ENCODE results near the gene SERPIND1. TPM values are rescaled to one million over a fixed set of nuclear protein-coding genes. Genes with fewer than 3 reads are reported as not detected.

Gene SERPIND1
- total and polyA plus RNA-seq, 4 experiments from 2014 or later: 0.07 to 0.29 TPM; not detected in 2

GRCh38 chr22:20741634-20742581 lies 32.0 kb upstream of the SERPIND1 start:
- Histone ChIP-seq H3K4me1 (ENCODE audit: insufficient read depth, low read length) (no peaks in the 10 kb centered on the region), H3K27me3 (ENCODE audit: insufficient read depth, low read length) (no peaks in the 10 kb centered on the region), H3K4me3 (ENCODE audit: low read length in 2 of 2) (no peak overlapping the region), H3K9me3 (ENCODE audit: control insufficient read depth in 1 of 2, low read length in 2 of 2) (no peaks in the 10 kb centered on the region), H3K27ac (ENCODE audit: low read depth, low read length) (no peak overlapping the region), H3K36me3 (ENCODE audit: insufficient read depth, low read length) (peaks cover 34% of the 10 kb centered on the region)
- ChIA-PET CTCF (ENCODE audit: partially characterized antibody) (interaction anchor here (0.7 to 2.9 kb wide), 14 partner anchors 8 to 324 kb away, joined by 3 to 15 read pairs (median 4); no protein-coding TSS in a partner anchor), POLR2A (ENCODE audit: partially characterized antibody) (interaction anchor here (0.6 to 1.4 kb wide), 2 partner anchors 313 to 620 kb away, joined by 3 to 4 read pairs; no protein-coding TSS in a partner anchor)
- Mint-ChIP-seq H3K4me1 (peaks cover 0 to 2% (median 0%) of the 10 kb centered on the region in 4 donors), H3K4me3 (no peak overlapping the region), H3K27me3 (no peaks in the 10 kb centered on the region), H3K36me3 (peaks cover 41 to 66% of the 10 kb centered on the region in 2 donors), H3K27ac (peak overlapping the region in 1 of 7 donors; percentile 62), H3K9me3 (no peaks in the 10 kb centered on the region)
- intact Hi-C loops (cut with micrococcal nuclease): loop anchor here (1.0 to 5.0 kb wide), 2 partner anchors 324 to 585 kb away; no protein-coding TSS in a partner anchor
- peak; percentile 41 to 50 (median 47) for DNase-seq

- no peak overlapping the region for H3K4me3 ChIP-seq (ENCODE audit: low read length in 2 of 2)
- Mint-ChIP-seq H3K27me3 (no peaks in the 10 kb centered on the region), H3K36me3 (peaks cover 46 to 74% of the 10 kb centered on the region in 2 donors), H3K27ac (no peak overlapping the region), H3K4me3 (no peak overlapping the region), H3K9me3 (no peaks in the 10 kb centered on the region), H3K4me1 (peaks cover 0 to 2% (median 0%) of the 10 kb centered on the region in 4 donors)
- no peaks in the 10 kb centered on the region for H3K27me3 ChIP-seq (ENCODE audit: insufficient read depth, low read length)
- H3K4me1 ChIP-seq (ENCODE audit: insufficient read depth, low read length): no peaks in the 10 kb centered on the region
- no peaks in the 10 kb centered on the region for H3K9me3 ChIP-seq (ENCODE audit: control insufficient read depth in 1 of 2, low read length in 2 of 2)
- no peak overlapping the region for H3K27ac ChIP-seq (ENCODE audit: low read depth, low read length)
- DNase-seq: no peak
- intact Hi-C loops (cut with micrococcal nuclease): loop anchor here (1.0 to 5.0 kb wide), 2 partner anchors 324 to 585 kb away; no protein-coding TSS in a partner anchor
- ChIA-PET POLR2A (ENCODE audit: partially characterized antibody) (interaction anchor here (0.6 to 1.4 kb wide), 2 partner anchors 313 to 621 kb away, joined by 3 to 4 read pairs; no protein-coding TSS in a partner anchor), CTCF (ENCODE audit: partially characterized antibody) (interaction anchor here (0.7 to 2.9 kb wide), 9 partner anchors 10 to 325 kb away, joined by 3 to 15 read pairs (median 4); no protein-coding TSS in a partner anchor)
- peaks cover 40% of the 10 kb centered on the region for H3K36me3 ChIP-seq (ENCODE audit: insufficient read depth, low read length)
These were observed 31.1 kb upstream of the SERPIND1 start for GRCh38 chr22:20742764-20743163.

- no peaks in the 10 kb centered on the region for H3K4me1 ChIP-seq (ENCODE audit: insufficient read depth, low read length)
- ChIA-PET POLR2A (ENCODE audit: partially characterized antibody) (no interaction called here), CTCF (ENCODE audit: partially characterized antibody) (no interaction called here)
- H3K27me3 ChIP-seq (ENCODE audit: insufficient read depth, low read length): no peaks in the 10 kb centered on the region
- Mint-ChIP-seq H3K4me3 (no peak overlapping the region), H3K9me3 (no peaks in the 10 kb centered on the region), H3K36me3 (peaks cover 37 to 75% of the 10 kb centered on the region in 2 donors), H3K4me1 (peaks cover 0 to 3% (median 1%) of the 10 kb centered on the region in 4 donors), H3K27ac (no peak overlapping the region), H3K27me3 (no peaks in the 10 kb centered on the region)
- intact Hi-C loops (cut with micrococcal nuclease): loop anchor here (5.0 kb wide), 1 partner anchor 587 kb away; no protein-coding TSS in a partner anchor
- H3K9me3 ChIP-seq (ENCODE audit: control insufficient read depth in 1 of 2, low read length in 2 of 2): no peaks in the 10 kb centered on the region
- H3K36me3 ChIP-seq (ENCODE audit: insufficient read depth, low read length): peaks cover 38% of the 10 kb centered on the region
- DNase-seq: no peak
- no peak overlapping the region for H3K27ac ChIP-seq (ENCODE audit: low read depth, low read length)
- no peak overlapping the region for H3K4me3 ChIP-seq (ENCODE audit: low read length in 2 of 2)
These were observed 29.5 kb upstream of the SERPIND1 start for GRCh38 chr22:20744456-20744855.

GRCh38 chr22:20745119-20745518 lies 28.8 kb upstream of the SERPIND1 start:
- peaks cover 0 to 5% (median 2%) of the 10 kb centered on the region in 4 donors for H3K4me1 Mint-ChIP-seq
- H3K9me3 Mint-ChIP-seq: no peaks in the 10 kb centered on the region
- H3K27ac Mint-ChIP-seq: peak overlapping the region in 4 of 7 donors; percentile 44 to 82 (median 67)
- Histone ChIP-seq H3K27ac (ENCODE audit: low read depth, low read length) (no peak overlapping the region), H3K9me3 (ENCODE audit: control insufficient read depth in 1 of 2, low read length in 2 of 2) (no peaks in the 10 kb centered on the region), H3K27me3 (ENCODE audit: insufficient read depth, low read length) (no peaks in the 10 kb centered on the region), H3K36me3 (ENCODE audit: insufficient read depth, low read length) (peaks cover 45% of the 10 kb centered on the region), H3K4me3 (ENCODE audit: low read length in 2 of 2) (no peak overlapping the region), H3K4me1 (ENCODE audit: insufficient read depth, low read length) (no peaks in the 10 kb centered on the region)
- no peaks in the 10 kb centered on the region for H3K27me3 Mint-ChIP-seq
- H3K4me3 Mint-ChIP-seq: no peak overlapping the region
- intact Hi-C loops (cut with micrococcal nuclease): no loop called here
- ChIA-PET CTCF (ENCODE audit: partially characterized antibody) (no interaction called here), POLR2A (ENCODE audit: partially characterized antibody) (no interaction called here)
- no peak for DNase-seq
- peaks cover 34 to 80% of the 10 kb centered on the region in 2 donors for H3K36me3 Mint-ChIP-seq

- ChIA-PET CTCF (ENCODE audit: partially characterized antibody) (interaction anchor here (0.7 to 1.5 kb wide), 2 partner anchors 318 to 328 kb away, joined by 3 read pairs; no protein-coding TSS in a partner anchor), POLR2A (ENCODE audit: partially characterized antibody) (no interaction called here)
- Histone ChIP-seq H3K36me3 (ENCODE audit: insufficient read depth, low read length) (peaks cover 60% of the 10 kb centered on the region), H3K4me1 (ENCODE audit: insufficient read depth, low read length) (no peaks in the 10 kb centered on the region), H3K4me3 (ENCODE audit: low read length in 2 of 2) (no peak overlapping the region), H3K27ac (ENCODE audit: low read depth, low read length) (no peak overlapping the region), H3K9me3 (ENCODE audit: control insufficient read depth in 1 of 2, low read length in 2 of 2) (no peaks in the 10 kb centered on the region), H3K27me3 (ENCODE audit: insufficient read depth, low read length) (no peaks in the 10 kb centered on the region)
- H3K4me3 Mint-ChIP-seq: no peak overlapping the region
- H3K36me3 Mint-ChIP-seq: peaks cover 33 to 77% of the 10 kb centered on the region in 2 donors
- H3K27ac Mint-ChIP-seq: peak overlapping the region in 2 of 7 donors; percentile 23 to 68
- H3K9me3 Mint-ChIP-seq: no peaks in the 10 kb centered on the region
- H3K4me1 Mint-ChIP-seq: peaks cover 0 to 13% (median 3%) of the 10 kb centered on the region in 4 donors
- intact Hi-C loops (cut with micrococcal nuclease): no loop called here
- H3K27me3 Mint-ChIP-seq: no peaks in the 10 kb centered on the region
- no peak for DNase-seq
These were observed 27.3 kb upstream of the SERPIND1 start for GRCh38 chr22:20746431-20747189.

GRCh38 chr22:20747223-20747622 lies 26.7 kb upstream of the SERPIND1 start:
- Mint-ChIP-seq H3K27me3 (no peaks in the 10 kb centered on the region), H3K27ac (peak overlapping the region in 1 of 7 donors; percentile 6), H3K4me1 (peaks cover 0 to 13% (median 3%) of the 10 kb centered on the region in 4 donors), H3K4me3 (no peak overlapping the region), H3K9me3 (no peaks in the 10 kb centered on the region), H3K36me3 (peaks cover 28 to 71% of the 10 kb centered on the region in 2 donors)
- no peak for DNase-seq
- ChIA-PET POLR2A (ENCODE audit: partially characterized antibody) (no interaction called here), CTCF (ENCODE audit: partially characterized antibody) (interaction anchor here (1.5 kb wide), 1 partner anchor 329 kb away, joined by 3 read pairs; no protein-coding TSS in a partner anchor)
- H3K4me3 ChIP-seq (ENCODE audit: low read length in 2 of 2): no peak overlapping the region
- H3K9me3 ChIP-seq (ENCODE audit: control insufficient read depth in 1 of 2, low read length in 2 of 2): no peaks in the 10 kb centered on the region
- no peak overlapping the region for H3K27ac ChIP-seq (ENCODE audit: low read depth, low read length)
- H3K27me3 ChIP-seq (ENCODE audit: insufficient read depth, low read length): no peaks in the 10 kb centered on the region
- intact Hi-C loops (cut with micrococcal nuclease): no loop called here
- H3K36me3 ChIP-seq (ENCODE audit: insufficient read depth, low read length): peaks cover 62% of the 10 kb centered on the region
- H3K4me1 ChIP-seq (ENCODE audit: insufficient read depth, low read length): no peaks in the 10 kb centered on the region
